ENCODE measurements around the gene TP53TG5. TPM values are rescaled to one million over a fixed set of nuclear protein-coding genes. Genes with fewer than 3 reads are reported as not detected.
"Not testable (repeated sequence)": the region's sequence is repeated elsewhere in the genome, so short reads cannot be mapped to it uniquely, and the experiment has no call there.

TP53TG5 gene
- total RNA-seq, 1 experiment from 2014 or later = 0.69 TPM

GRCh38 chr20:45352729-45353128, 25.4 kb downstream of the TP53TG5 start:
- H3K36me3 ChIP-seq (ENCODE audit: insufficient read depth, low read length, poor library complexity, severe bottlenecking) = no peaks in the 10 kb centered on the region
- no peak for DNase-seq (ENCODE audit: low spot score)
- no peaks in the 10 kb centered on the region for H3K27me3 ChIP-seq (replicated peaks; ENCODE audit: insufficient read depth, low read depth, low read length, poor library complexity)
- TF ChIP-seq EZH2 (IDR thresholded peaks at IDR 0.05; ENCODE audit: borderline replicate concordance, low read depth, low read length, poor library complexity, severe bottlenecking) = no peak
- TF ChIP-seq CTCF (conservative IDR thresholded peaks at IDR 0.05; ENCODE audit: low read depth, low read length) = no peak
- H3K9me3 ChIP-seq (ENCODE audit: low read depth, low read length, poor library complexity, severe bottlenecking) = no peaks in the 10 kb centered on the region
- BruUV-seq (replicated peaks) = no TSS peak
- intact Hi-C loops (cut with micrococcal nuclease; ENCODE audit: unreplicated experiment) = no loop called here
- ChIA-PET CTCF (interaction anchor here (0.7 kb wide), 1 partner anchor 9 kb away, joined by 3 read pairs; no protein-coding TSS in a partner anchor), POLR2A (ENCODE audit: low non-redundant PET) (no interaction called here)
- H3K27ac ChIP-seq (ENCODE audit: low read depth, low read length, poor library complexity, severe bottlenecking) = no peak overlapping the region
- no peak overlapping the region for H3K4me3 ChIP-seq (ENCODE audit: low read depth, low read length, poor library complexity, severe bottlenecking)
- H3K4me1 ChIP-seq (ENCODE audit: insufficient read depth, low read length, poor library complexity, severe bottlenecking) = peaks cover 8% of the 10 kb centered on the region

DNA sequence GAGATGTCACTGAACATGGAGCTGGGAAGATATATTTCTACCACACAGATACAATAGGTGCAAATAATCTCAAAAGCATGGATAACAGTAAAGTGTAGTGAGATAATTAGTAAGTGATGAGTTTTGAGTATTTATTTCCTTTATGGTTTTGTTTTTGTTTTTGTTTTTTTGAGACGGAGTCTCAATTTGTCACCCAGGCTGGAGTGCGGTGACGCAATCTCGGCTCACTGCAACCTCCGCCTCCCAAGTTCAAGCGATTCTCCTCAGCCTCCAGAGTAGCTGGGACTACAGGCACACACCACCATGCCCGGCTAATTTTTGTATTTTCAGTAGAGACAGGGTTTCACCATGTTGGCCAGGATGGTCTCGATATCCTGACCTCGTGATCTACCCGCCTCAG, 27.3 kb downstream of the TP53TG5 start:
- H3K27ac ChIP-seq (ENCODE audit: low read depth, low read length, poor library complexity, severe bottlenecking); H3K27me3 ChIP-seq (replicated peaks; ENCODE audit: insufficient read depth, low read depth, low read length, poor library complexity); intact Hi-C loops (cut with micrococcal nuclease; ENCODE audit: unreplicated experiment); BruUV-seq (replicated peaks); POLR2A ChIA-PET (ENCODE audit: low non-redundant PET); DNase-seq (ENCODE audit: low spot score); H3K36me3 ChIP-seq (ENCODE audit: insufficient read depth, low read length, poor library complexity, severe bottlenecking); H3K9me3 ChIP-seq (ENCODE audit: low read depth, low read length, poor library complexity, severe bottlenecking); H3K4me3 ChIP-seq (ENCODE audit: low read depth, low read length, poor library complexity, severe bottlenecking); CTCF ChIA-PET: not testable (repeated sequence)
- H3K4me1 ChIP-seq (ENCODE audit: insufficient read depth, low read length, poor library complexity, severe bottlenecking) = peaks cover 23% of the 10 kb centered on the region

GRCh38 chr20:45350217-45350616, 27.9 kb downstream of the TP53TG5 start:
- Histone ChIP-seq H3K36me3 (ENCODE audit: insufficient read depth, low read length, poor library complexity, severe bottlenecking) (no peaks in the 10 kb centered on the region), H3K27ac (ENCODE audit: low read depth, low read length, poor library complexity, severe bottlenecking) (no peak overlapping the region), H3K9me3 (ENCODE audit: low read depth, low read length, poor library complexity, severe bottlenecking) (no peaks in the 10 kb centered on the region), H3K4me3 (ENCODE audit: low read depth, low read length, poor library complexity, severe bottlenecking) (no peak overlapping the region), H3K27me3 (replicated peaks; ENCODE audit: insufficient read depth, low read depth, low read length, poor library complexity) (no peaks in the 10 kb centered on the region), H3K4me1 (ENCODE audit: insufficient read depth, low read length, poor library complexity, severe bottlenecking) (peaks cover 28% of the 10 kb centered on the region)
- BruUV-seq (replicated peaks) = no TSS peak
- ChIA-PET POLR2A (ENCODE audit: low non-redundant PET) (no interaction called here), CTCF (no interaction called here)
- no peak for DNase-seq (ENCODE audit: low spot score)
- intact Hi-C loops (cut with micrococcal nuclease; ENCODE audit: unreplicated experiment) = no loop called here
- TF ChIP-seq CTCF (conservative IDR thresholded peaks at IDR 0.05; ENCODE audit: low read depth, low read length) = no peak
- TF ChIP-seq EZH2 (IDR thresholded peaks at IDR 0.05; ENCODE audit: borderline replicate concordance, low read depth, low read length, poor library complexity, severe bottlenecking) = no peak
